NK-92 (cell line): ENCODE data around the gene MCU.
"Not testable (repeated sequence)": the region's sequence is repeated elsewhere in the genome, so short reads cannot be mapped to it uniquely, and the experiment has no call there.

Source experiments
- DNase-seq: peaks from one replicate; lab custom pipeline; 2025; ENCODE audit not compliant: unreplicated experiment; lab: John Stamatoyannopoulos, UW

MCU gene

DNA sequence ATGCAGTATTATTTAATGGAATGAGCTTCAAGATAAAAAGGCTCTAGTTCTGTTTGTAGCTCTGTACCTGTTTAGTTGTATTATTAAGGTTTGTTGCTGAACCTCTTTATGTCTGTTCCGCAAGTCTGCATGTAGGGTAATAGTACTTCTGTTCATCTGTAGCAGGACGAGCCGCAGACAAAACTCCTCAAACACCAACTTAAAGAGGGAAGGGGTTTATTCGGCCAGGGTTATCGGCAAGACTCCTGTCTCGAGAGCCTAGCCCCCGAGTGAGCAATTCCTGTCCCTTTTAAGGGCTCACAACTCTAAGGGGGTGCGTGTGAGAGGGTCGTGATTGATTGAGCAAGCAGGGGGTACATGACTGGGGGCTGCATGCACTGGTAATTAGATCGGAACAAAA is 67.0 kb downstream of the MCU start:
- DNase-seq, result not testable (repeated sequence)

- no peak for DNase-seq
Measured at GRCh38 chr10:72759584-72759983, 67.6 kb downstream of the MCU start.

- DNase-seq, result no peak
Measured at GRCh38 chr10:72761498-72761897, 69.6 kb downstream of the MCU start.

GRCh38 chr10:72762042-72762441 is 70.1 kb downstream of the MCU start:
- no peak for DNase-seq

DNA sequence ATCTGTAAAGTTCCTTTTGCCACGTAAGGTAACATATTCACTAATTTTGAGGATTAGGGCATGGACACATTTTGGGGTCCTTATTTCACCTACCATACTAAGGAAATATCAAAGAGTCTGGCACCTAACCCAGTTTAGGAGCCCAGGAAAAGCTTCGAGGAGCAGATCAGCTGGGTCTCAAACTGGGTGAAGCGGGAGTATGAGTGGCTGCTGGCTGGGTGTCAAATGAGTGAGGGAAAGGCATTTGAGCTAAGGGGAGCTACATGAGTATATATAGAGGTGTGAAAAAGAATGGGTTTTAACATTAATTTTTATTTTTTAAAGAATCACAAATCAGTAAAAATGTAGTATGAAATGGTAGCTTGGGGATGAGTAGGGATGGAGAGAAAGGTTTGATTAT is 71.3 kb downstream of the MCU start:
- no peak for DNase-seq

DNA sequence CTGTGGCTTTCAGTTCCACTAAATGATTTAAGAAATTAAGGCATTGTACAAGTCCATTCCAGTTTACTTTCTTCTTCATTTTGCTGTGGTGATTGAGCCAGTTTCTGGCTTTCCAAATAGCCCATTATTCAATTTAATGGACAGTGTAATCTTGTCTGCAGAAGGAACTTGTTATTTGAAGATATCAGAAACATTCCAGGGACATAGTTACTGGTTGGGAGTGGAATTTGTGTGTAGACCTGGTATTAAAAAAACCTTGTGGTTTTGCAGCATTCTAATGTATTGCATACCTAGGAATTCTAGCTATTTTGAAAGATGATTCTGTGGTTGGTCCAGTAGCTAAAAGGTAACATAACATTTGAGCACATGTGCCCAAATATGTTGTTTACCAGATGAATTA is 72.2 kb downstream of the MCU start:
- no peak for DNase-seq

DNA sequence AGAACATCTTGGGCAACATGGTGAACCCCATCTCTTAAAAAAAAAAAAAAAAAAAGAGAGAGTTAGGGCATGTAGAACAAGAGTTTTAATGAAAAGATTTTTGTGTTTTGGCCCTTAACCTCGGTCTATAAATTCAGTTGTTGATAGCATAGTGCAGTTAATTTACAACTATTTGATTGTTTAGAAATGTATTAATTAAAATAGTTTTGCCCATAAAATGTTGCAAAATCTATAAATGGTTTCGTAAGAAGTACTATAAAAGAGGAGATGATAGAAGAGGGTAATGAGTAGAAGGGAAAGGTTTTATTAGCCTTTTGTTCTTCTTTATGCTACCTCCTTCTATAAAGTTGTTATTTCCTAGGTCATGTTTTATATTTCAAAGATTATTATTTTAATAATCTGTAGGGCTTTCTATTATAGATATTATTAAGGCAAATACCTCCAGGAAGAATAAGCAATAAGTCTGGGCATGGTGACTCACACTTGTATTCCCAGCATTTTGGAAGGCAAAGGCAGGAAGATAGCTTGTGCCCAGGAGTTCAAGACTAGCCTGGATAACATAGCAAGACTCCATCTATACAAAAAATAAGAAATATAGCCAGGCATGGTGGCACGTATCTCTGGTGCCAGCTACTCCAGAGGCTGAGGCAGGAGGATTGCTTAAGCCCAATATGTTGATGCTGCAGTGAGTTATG is 73.3 kb downstream of the MCU start:
- DNase-seq, result no peak

DNA sequence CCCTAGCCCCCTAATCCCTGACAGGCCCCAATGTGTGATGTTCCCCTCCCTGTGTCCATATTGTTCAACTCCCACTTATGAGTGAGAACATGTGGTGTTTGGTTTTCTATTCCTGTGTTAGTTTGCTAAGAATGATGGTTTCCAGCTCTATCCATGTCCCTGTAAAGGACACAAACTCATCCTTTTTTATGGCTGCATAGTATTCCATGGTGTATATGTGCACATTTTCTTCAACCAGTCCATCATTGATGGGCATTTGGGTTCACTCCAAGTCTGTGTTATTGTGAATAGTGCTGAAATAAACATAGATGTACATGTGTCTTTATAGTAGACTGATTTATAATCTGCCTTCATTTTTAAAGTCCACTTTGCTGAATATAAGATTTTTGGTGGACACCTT is 79.3 kb downstream of the MCU start:
- DNase-seq, result not testable (repeated sequence)

- DNase-seq, result no peak
Measured at GRCh38 chr10:72772031-72772430, 80.1 kb downstream of the MCU start.

- no peak for DNase-seq
Measured at GRCh38 chr10:72779874-72780273, 87.9 kb downstream of the MCU start.

- no peak for DNase-seq
Measured at GRCh38 chr10:72782649-72783330, 90.8 kb downstream of the MCU start.

GRCh38 chr10:72783410-72783833 is 91.5 kb downstream of the MCU start:
- DNase-seq, result no peak

GRCh38 chr10:72784551-72785351 is 92.8 kb downstream of the MCU start:
- no peak for DNase-seq

DNA sequence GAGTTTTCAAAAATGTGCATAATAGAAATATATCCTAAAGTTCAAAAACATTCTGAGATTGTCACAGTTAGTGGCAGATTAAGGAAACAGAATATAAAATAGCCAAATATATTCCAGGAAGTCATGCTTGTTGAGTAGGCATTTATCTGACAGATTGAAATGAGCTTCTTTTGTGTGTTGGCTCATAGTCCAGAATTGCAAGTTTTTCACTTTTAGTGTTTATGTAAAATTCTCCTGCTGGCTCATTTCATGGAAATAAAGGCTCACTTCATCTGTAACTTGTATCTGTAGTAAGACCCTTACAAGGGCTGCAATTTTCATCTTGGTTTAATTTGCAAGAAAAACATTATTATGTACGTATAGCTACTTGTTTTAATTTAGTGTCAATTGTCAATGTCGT is 93.5 kb downstream of the MCU start:
- no peak for DNase-seq

DNA sequence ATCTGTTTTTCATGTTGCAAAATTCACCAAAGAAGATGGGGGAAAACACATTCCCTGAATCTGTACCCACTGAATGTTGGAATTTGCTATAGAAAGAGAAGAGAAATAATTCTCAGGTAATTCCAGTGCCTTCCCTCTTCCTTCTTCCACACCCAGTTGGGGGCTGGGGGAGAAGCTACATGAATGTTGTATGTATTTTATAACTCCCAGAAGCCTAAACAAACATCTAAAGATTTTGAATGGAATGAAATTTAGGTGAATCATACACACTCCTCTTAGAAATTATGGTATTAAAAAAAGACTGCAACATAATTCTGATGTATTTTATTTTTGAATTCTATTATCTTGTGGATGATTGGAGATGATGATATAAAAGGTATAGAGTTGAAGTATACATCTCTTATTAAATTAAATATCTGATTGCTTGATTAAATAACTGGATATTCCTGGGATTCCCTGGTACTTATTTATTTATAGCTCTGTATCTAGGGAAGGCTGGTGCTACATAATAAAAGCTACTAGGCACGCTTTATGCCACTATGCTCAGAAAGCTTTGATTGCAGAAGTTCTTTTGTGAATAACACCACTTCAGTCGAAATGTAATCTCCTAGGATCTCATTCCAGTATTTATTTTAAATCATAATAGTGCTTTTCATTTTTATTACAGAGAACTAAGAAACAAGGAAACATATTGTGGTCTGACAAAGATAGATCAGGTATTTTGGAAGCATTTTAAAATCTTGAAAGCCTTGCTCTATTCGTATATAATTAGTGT is 98.5 kb downstream of the MCU start:
- DNase-seq, result no peak

DNA sequence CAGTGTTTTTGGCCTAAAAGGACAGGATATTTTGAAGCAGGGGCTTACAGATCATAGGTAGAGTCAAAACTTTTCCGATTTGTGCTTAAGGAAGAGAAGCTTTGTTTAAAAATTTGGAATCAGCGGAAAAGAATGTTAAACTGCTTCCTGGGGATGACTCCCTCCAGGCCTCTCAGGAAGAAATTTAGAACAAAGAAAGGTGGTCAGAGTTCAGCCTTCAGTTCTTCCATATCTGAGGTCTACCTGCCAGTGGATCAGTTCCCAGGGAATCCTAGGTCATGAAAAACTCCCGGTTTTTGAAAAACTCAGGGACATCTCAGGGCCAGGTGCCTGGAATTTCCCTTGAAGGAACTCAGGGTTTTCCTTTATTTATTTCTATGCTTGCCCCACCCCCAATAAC is 100.3 kb downstream of the MCU start:
- no peak for DNase-seq

GRCh38 chr10:72793752-72794151 is 101.8 kb downstream of the MCU start:
- DNase-seq, result no peak

GRCh38 chr10:72794260-72794659 is 102.3 kb downstream of the MCU start:
- DNase-seq, result no peak

- DNase-seq, result no peak
Measured at GRCh38 chr10:72796042-72796441, 104.1 kb downstream of the MCU start.

GRCh38 chr10:72796538-72796937 is 104.6 kb downstream of the MCU start:
- DNase-seq, result no peak

- DNase-seq, result no peak
Measured at GRCh38 chr10:72800000-72800740, 108.2 kb downstream of the MCU start.
